GM21528 (cell line): ENCODE data around the gene TP73.

Source experiments
- ATAC-seq: cut with Tn5 transposase; IDR thresholded peaks from one replicate; pipeline ENCODE4 v1.9.1; 2021; ENCODE audit warnings: mild to moderate bottlenecking, moderate library complexity; ENCODE audit not compliant: unreplicated experiment, low FRiP score

TP73 gene

GRCh38 chr1:3702990-3703728 is 50.8 kb downstream of the TP73 start:
- ATAC-seq, result no peak

- ATAC-seq, result no peak
These were observed 51.6 kb downstream of the TP73 start for GRCh38 chr1:3703786-3704371.

- ATAC-seq, result no peak
These were observed 53.1 kb downstream of the TP73 start for GRCh38 chr1:3705341-3705950.

- no peak for ATAC-seq
These were observed 54.5 kb downstream of the TP73 start for GRCh38 chr1:3706651-3707297.

- ATAC-seq, result no peak
These were observed 55.1 kb downstream of the TP73 start for GRCh38 chr1:3707298-3707938.

GRCh38 chr1:3707939-3708328 is 55.6 kb downstream of the TP73 start:
- ATAC-seq, result no peak

GRCh38 chr1:3708791-3709190 is 56.5 kb downstream of the TP73 start:
- ATAC-seq, result no peak

GRCh38 chr1:3710251-3710650 is 57.9 kb downstream of the TP73 start:
- no peak for ATAC-seq

GRCh38 chr1:3711381-3711779 is 59.1 kb downstream of the TP73 start:
- no peak for ATAC-seq

- no peak for ATAC-seq
These were observed 59.6 kb downstream of the TP73 start for GRCh38 chr1:3711780-3712451.

- no peak for ATAC-seq
These were observed 60.5 kb downstream of the TP73 start for GRCh38 chr1:3712573-3713535.

- no peak for ATAC-seq
These were observed 61.5 kb downstream of the TP73 start for GRCh38 chr1:3713840-3714239.

- no peak for ATAC-seq
These were observed 62.0 kb downstream of the TP73 start for GRCh38 chr1:3714284-3714741.

GRCh38 chr1:3714814-3715213 is 62.5 kb downstream of the TP73 start:
- no peak for ATAC-seq

GRCh38 chr1:3716351-3716750 is 64.0 kb downstream of the TP73 start:
- ATAC-seq, result no peak

- no peak for ATAC-seq
These were observed 64.9 kb downstream of the TP73 start for GRCh38 chr1:3717041-3717714.

GRCh38 chr1:3717715-3718601 is 65.6 kb downstream of the TP73 start:
- ATAC-seq, result no peak

- ATAC-seq, result no peak
These were observed 66.4 kb downstream of the TP73 start for GRCh38 chr1:3718764-3719163.
